Neuronal stem cell (in vitro differentiated cells): Measurements from ENCODE around the gene ATP6V1A.

Experiments used
- DNase-seq: peaks from one replicate; pipeline ENCODE4 v3.0.0-alpha.2; 2013; ENCODE audit warnings: low spot score
- H2AFZ ChIP-seq: one replicate; pipeline ENCODE4 v1.6.1; 2013; ENCODE audit warnings: mild to moderate bottlenecking, low read length, inconsistent platforms
- H2AK5ac ChIP-seq: 2 replicates; pipeline ENCODE4 v1.6.1; 2013; ENCODE audit warnings: low read depth, mild to moderate bottlenecking, inconsistent platforms, low read length, moderate library complexity, mixed read lengths
- H2BK120ac ChIP-seq: 2 replicates; pipeline ENCODE4 v1.6.1; 2013; ENCODE audit warnings: low read depth, mild to moderate bottlenecking, inconsistent platforms, low read length, moderate library complexity, mixed read lengths
- H2BK12ac ChIP-seq: one replicate; pipeline ENCODE4 v1.6.1; 2013; ENCODE audit warnings: low read length, inconsistent platforms
- H2BK15ac ChIP-seq: 2 replicates; pipeline ENCODE4 v1.6.1; 2013; ENCODE audit warnings: mild to moderate bottlenecking, low read length, inconsistent platforms, mixed read lengths
- H2BK5ac ChIP-seq: one replicate; pipeline ENCODE4 v1.6.1; 2013; ENCODE audit warnings: inconsistent platforms, mild to moderate bottlenecking, low read length, moderate library complexity
- H3K14ac ChIP-seq: one replicate; pipeline ENCODE4 v1.6.1; 2013; ENCODE audit warnings: low read length, inconsistent platforms
- H3K18ac ChIP-seq: 2 replicates; pipeline ENCODE4 v1.6.1; 2013; ENCODE audit warnings: low read length, inconsistent platforms
- H3K23ac ChIP-seq: 2 replicates; pipeline ENCODE4 v1.6.1; 2013; ENCODE audit warnings: low read depth, mild to moderate bottlenecking, mixed read lengths, low read length, inconsistent platforms; ENCODE audit not compliant: poor library complexity
- H3K27ac ChIP-seq: replicated peaks from 3 replicates; pipeline ENCODE4 v1.5.1; 2013; ENCODE audit warnings: low read length, inconsistent platforms
- H3K27me3 ChIP-seq, 3 experiments: 2 replicates each; pipeline ENCODE4 v1.6.1; 2013; ENCODE audit warnings: low read length in 3 of 3, mild to moderate bottlenecking in 2 of 3, inconsistent platforms in 1 of 3, low read depth in 1 of 3, mixed read lengths in 1 of 3, moderate library complexity in 1 of 3; ENCODE audit not compliant: control insufficient read depth in 3 of 3, insufficient read depth in 3 of 3
- H3K36me3 ChIP-seq, 2 donors: replicated peaks in 1 of 2; 2 replicates each; pipeline ENCODE4 v1.6.1; 2013; ENCODE audit warnings: low read length in 2 of 2; ENCODE audit not compliant: control insufficient read depth in 2 of 2, insufficient read depth in 2 of 2
- H3K4ac ChIP-seq: 2 replicates; pipeline ENCODE4 v1.6.1; 2013; ENCODE audit warnings: inconsistent platforms, mild to moderate bottlenecking, low read length, moderate library complexity
- H3K4me1 ChIP-seq, 2 donors: 1 replicate in 1 of 2; 2 replicates in 1 of 2; pipeline ENCODE4 v1.6.1; 2013; ENCODE audit warnings: low read length in 2 of 2, low read depth in 1 of 2; ENCODE audit not compliant: control insufficient read depth in 2 of 2, insufficient read depth in 1 of 2
- H3K4me2 ChIP-seq: one replicate; pipeline ENCODE4 v1.6.1; 2013; ENCODE audit warnings: mild to moderate bottlenecking, low read length, inconsistent platforms; ENCODE audit not compliant: insufficient read depth, poor library complexity, severe bottlenecking
- H3K4me3 ChIP-seq, 2 donors: 2 replicates each; pipeline ENCODE4 v1.5.1; 2013; ENCODE audit warnings: low read length in 2 of 2, mild to moderate bottlenecking in 2 of 2, inconsistent platforms in 1 of 2, moderate library complexity in 1 of 2
- H3K79me1 ChIP-seq: one replicate; pipeline ENCODE4 v1.6.1; 2013; ENCODE audit warnings: low read depth, mild to moderate bottlenecking, inconsistent platforms, low read length, moderate library complexity
- H3K9ac ChIP-seq: one replicate; pipeline ENCODE4 v1.6.1; 2013; ENCODE audit warnings: mild to moderate bottlenecking, low read depth, low read length, inconsistent platforms; ENCODE audit not compliant: poor library complexity
- H3K9me3 ChIP-seq, 2 donors: replicated peaks in 1 of 2; 2 replicates each; pipeline versions ENCODE3 to v1.6.1; 2013; ENCODE audit warnings: low read length in 2 of 2, mild to moderate bottlenecking in 2 of 2, inconsistent platforms in 1 of 2, low read depth in 1 of 2, mixed read lengths in 1 of 2, moderate library complexity in 1 of 2; ENCODE audit not compliant: control insufficient read depth in 2 of 2, insufficient read depth in 1 of 2
- H4K8ac ChIP-seq: one replicate; pipeline ENCODE4 v1.6.1; 2013; ENCODE audit warnings: low read depth, mild to moderate bottlenecking, inconsistent platforms, low read length, moderate library complexity
- H4K91ac ChIP-seq: one replicate; pipeline ENCODE4 v1.6.1; 2013; ENCODE audit warnings: low read length, low read depth, mild to moderate bottlenecking, inconsistent platforms; ENCODE audit not compliant: poor library complexity
- WGBS, 2 donors: extraction: QIAGEN DNeasy Blood & Tissue Kit; methylation state at CpG; one replicate each; pipeline ENCODE4 v1.1.7; 2013; ENCODE audit warnings: missing lambda C conversion rate in 2 of 2, mixed read lengths in 1 of 2; ENCODE audit not compliant: insufficient read length in 2 of 2, insufficient replicate concordance in 1 of 2; ENCODE audit errors: extremely low coverage in 2 of 2; 5-methylcytosine and 5-hydroxymethylcytosine counted together

ATP6V1A gene

DNA sequence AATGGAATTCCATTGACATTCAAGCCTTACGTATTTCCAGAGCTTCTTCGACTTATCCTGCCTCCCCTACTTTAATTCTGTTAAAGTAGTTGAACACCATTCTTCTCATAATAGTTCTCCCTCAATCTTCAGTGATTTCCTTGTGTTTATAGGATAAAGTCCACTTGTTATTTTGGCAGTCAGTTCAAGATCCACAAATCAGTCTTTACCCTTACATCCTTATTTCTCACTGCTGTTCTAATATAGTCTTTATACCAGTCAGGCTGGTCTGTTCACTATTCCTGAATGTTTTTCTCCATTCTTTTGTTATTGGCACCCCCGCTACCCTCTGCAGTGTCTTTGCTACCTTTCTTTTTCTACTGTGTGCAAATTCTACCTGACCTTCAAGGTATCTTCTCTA lies 29.7 kb downstream of the ATP6V1A start:
- Histone ChIP-seq H3K4me2 (no peak overlapping the region), H3K14ac (no peak overlapping the region), H2AK5ac (no peak overlapping the region), H3K9ac (no peak overlapping the region), H2BK12ac (no peak overlapping the region), H2AFZ (no peak overlapping the region), H2BK120ac (no peak overlapping the region), H3K18ac (no peak overlapping the region), H3K27me3 (no peaks in the 10 kb centered on the region), H2BK15ac (no peak overlapping the region), H2BK5ac (no peak overlapping the region), H4K91ac (no peak overlapping the region), H3K79me1 (peaks cover 6% of the 10 kb centered on the region), H3K9me3 (no peaks in the 10 kb centered on the region), H3K4ac (no peak overlapping the region), H3K23ac (no peak overlapping the region), H3K36me3 (peaks cover 0 to 10% of the 10 kb centered on the region in 2 donors), H3K4me1 (no peaks in the 10 kb centered on the region), H3K4me3 (no peak overlapping the region), H4K8ac (no peak overlapping the region), H3K27ac (no peak overlapping the region)
- WGBS, 2 donors = no CpG with 5 or more reads among the region's 3 CpGs
- no peak for DNase-seq

DNA sequence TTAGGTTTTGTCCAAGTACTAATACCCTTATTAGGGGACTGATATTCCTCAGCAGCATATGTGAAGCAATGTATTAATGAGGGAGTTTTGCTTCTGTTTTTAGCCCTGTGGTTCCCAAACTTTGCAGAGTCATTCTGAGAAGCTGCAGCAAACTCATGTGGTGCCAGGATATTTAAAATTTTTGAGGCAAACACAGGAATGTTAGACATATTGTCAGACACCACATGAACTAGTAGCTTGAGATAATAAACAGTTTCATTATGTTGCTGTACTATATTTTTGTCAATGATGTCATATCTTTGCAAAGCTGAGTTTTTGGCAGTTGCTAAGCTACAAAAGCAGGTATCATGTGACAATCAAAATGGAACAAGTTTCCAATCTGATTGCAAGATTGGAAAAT lies 36.6 kb downstream of the ATP6V1A start:
- no peak overlapping the region for H2BK120ac ChIP-seq
- no peak overlapping the region for H3K9ac ChIP-seq
- no peak overlapping the region for H3K23ac ChIP-seq
- no peak overlapping the region for H2BK15ac ChIP-seq
- H2AFZ ChIP-seq = no peak overlapping the region
- no peak overlapping the region for H3K4me2 ChIP-seq
- H3K14ac ChIP-seq = no peak overlapping the region
- no peak overlapping the region for H4K91ac ChIP-seq
- no peaks in the 10 kb centered on the region for H3K9me3 ChIP-seq
- no peak overlapping the region for H3K27ac ChIP-seq
- peaks cover 2 to 35% of the 10 kb centered on the region in 2 donors for H3K36me3 ChIP-seq
- H4K8ac ChIP-seq = no peak overlapping the region
- no peak overlapping the region for H3K4me3 ChIP-seq
- no peaks in the 10 kb centered on the region for H3K79me1 ChIP-seq
- H2BK5ac ChIP-seq = no peak overlapping the region
- peaks cover 0 to 7% of the 10 kb centered on the region in 2 donors for H3K4me1 ChIP-seq
- H3K27me3 ChIP-seq = no peaks in the 10 kb centered on the region
- H2AK5ac ChIP-seq = no peak overlapping the region
- H2BK12ac ChIP-seq = no peak overlapping the region
- DNase-seq = no peak
- H3K18ac ChIP-seq = no peak overlapping the region
- no peak overlapping the region for H3K4ac ChIP-seq

DNA sequence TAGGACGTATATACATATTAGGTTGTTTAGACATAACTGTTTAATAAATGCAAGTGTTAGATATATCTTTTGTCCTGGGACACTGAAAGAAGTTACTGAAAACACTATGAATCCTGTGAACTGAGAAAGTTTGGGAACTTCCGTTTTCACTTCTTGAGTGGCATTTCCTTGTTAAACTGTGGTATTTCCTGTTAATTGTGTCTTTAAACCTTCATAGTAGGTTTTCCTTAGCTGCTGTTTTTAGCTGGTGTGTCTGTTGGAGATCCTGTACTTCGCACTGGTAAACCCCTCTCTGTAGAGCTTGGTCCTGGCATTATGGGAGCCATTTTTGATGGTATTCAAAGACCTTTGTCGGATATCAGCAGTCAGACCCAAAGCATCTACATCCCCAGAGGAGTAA lies 37.1 kb downstream of the ATP6V1A start:
- Histone ChIP-seq H3K18ac (no peak overlapping the region), H2BK5ac (no peak overlapping the region), H4K8ac (no peak overlapping the region), H3K9me3 (no peaks in the 10 kb centered on the region), H2BK15ac (no peak overlapping the region), H3K4me1 (peaks cover 0 to 7% of the 10 kb centered on the region in 2 donors), H3K4me3 (no peak overlapping the region), H3K4me2 (no peak overlapping the region), H3K36me3 (peaks cover 2 to 35% of the 10 kb centered on the region in 2 donors), H3K4ac (no peak overlapping the region), H3K9ac (no peak overlapping the region), H3K79me1 (no peaks in the 10 kb centered on the region), H2BK120ac (no peak overlapping the region), H3K23ac (no peak overlapping the region), H3K27me3 (no peaks in the 10 kb centered on the region), H3K27ac (no peak overlapping the region), H4K91ac (no peak overlapping the region), H2AK5ac (no peak overlapping the region), H2AFZ (peak overlapping the region; percentile 68), H3K14ac (no peak overlapping the region), H2BK12ac (no peak overlapping the region)
- no peak for DNase-seq
- no CpG with 5 or more reads among the region's 4 CpGs for WGBS, 2 donors

DNA sequence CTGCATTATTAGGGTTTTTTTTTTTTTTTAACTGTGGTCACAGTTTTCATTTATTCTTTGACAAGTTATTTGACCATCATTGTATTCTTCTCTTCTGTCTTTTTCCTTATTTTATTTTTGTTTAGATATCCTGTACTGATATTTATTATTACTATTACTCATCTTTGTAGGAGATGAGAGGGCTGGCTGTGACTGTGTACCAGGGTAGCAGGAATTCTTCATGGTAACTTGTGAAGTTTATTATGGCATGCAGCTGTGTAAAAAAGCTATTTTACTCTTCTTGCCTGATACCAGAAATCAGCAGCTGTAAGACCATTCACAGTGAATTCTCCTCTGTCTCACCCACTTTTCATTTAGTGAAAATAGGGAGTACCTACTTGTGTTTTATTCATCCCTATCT lies 44.5 kb downstream of the ATP6V1A start:
- Histone ChIP-seq H2BK120ac (no peak overlapping the region), H3K27ac (no peak overlapping the region), H3K9ac (no peak overlapping the region), H2BK5ac (no peak overlapping the region), H2AFZ (no peak overlapping the region), H3K36me3 (peaks cover 3 to 65% of the 10 kb centered on the region in 2 donors), H3K14ac (no peak overlapping the region), H3K9me3 (no peaks in the 10 kb centered on the region), H3K27me3 (no peaks in the 10 kb centered on the region), H2BK12ac (no peak overlapping the region), H4K8ac (no peak overlapping the region), H3K79me1 (no peaks in the 10 kb centered on the region), H4K91ac (no peak overlapping the region), H3K4me2 (no peak overlapping the region), H2BK15ac (no peak overlapping the region), H3K4me1 (no peaks in the 10 kb centered on the region), H3K4ac (no peak overlapping the region), H3K18ac (no peak overlapping the region), H3K4me3 (no peak overlapping the region), H2AK5ac (no peak overlapping the region), H3K23ac (no peak overlapping the region)
- DNase-seq = no peak
